Psoas muscle (tissue), 8 donors: ENCODE measurements around the gene PRM1. TPM values are rescaled to one million over a fixed set of nuclear protein-coding genes. Genes with fewer than 3 reads are reported as not detected.

ENCODE experiments used
- ATAC-seq, 4 donors: fragments of 200-7000 bp; cut with Tn5 transposase; one replicate each; pipeline ENCODE4 v1.9.1; 2020; ENCODE audit warnings: moderate library complexity in 3 of 4, mild to moderate bottlenecking in 2 of 4
- DNase-seq, 2 donors: peaks; one replicate each; pipeline ENCODE4 v3.0.0-alpha.2; 2020
- H3K27ac ChIP-seq: fragments of 200-600 bp; one replicate; pipeline ENCODE4 v1.8.0; 2022
- H3K27me3 ChIP-seq, 3 donors: fragments of 200-600 bp in 1 of 3; one replicate each; pipeline versions ENCODE4 v1.6.1 to v1.8.0; 2013 to 2022; ENCODE audit warnings: low read length in 2 of 3, mild to moderate bottlenecking in 2 of 3, moderate library complexity in 1 of 3; ENCODE audit not compliant: insufficient read depth in 3 of 3
- H3K36me3 ChIP-seq, 2 donors: fragments of 200-600 bp in 1 of 2; one replicate each; pipeline versions ENCODE4 v1.6.1 to v1.8.0; 2013 to 2022; ENCODE audit warnings: low read depth in 1 of 2, mild to moderate bottlenecking in 1 of 2, moderate library complexity in 1 of 2; ENCODE audit not compliant: insufficient read depth in 1 of 2
- H3K4me1 ChIP-seq: fragments of 200-600 bp; one replicate; pipeline ENCODE4 v1.8.0; 2022
- H3K4me3 ChIP-seq: fragments of 200-600 bp; one replicate; pipeline ENCODE4 v1.8.0; 2022; ENCODE audit warnings: mild to moderate bottlenecking
- H3K9me3 ChIP-seq: fragments of 200-600 bp; one replicate; pipeline ENCODE4 v1.8.0; 2022
- CTCF ChIP-seq: fragments of 200-600 bp; IDR thresholded peaks from one replicate; pipeline ENCODE4 v1.8.0; 2022; ENCODE audit warnings: antibody characterized with exemption
- WGBS, 3 donors: extraction: QIAGEN DNeasy Blood & Tissue Kit; methylation state at CpG; one replicate each; pipeline versions ENCODE4 v1.1.6 to v1.1.7; 2013; 5-methylcytosine and 5-hydroxymethylcytosine counted together
- intact Hi-C, 2 donors: fragments of 100-400 bp; cut with DNase I; formaldehyde crosslinking; loops; one replicate each; pipeline versions ENCODE4 v1.11.0 to v1.14.2; 2022
- polyA plus RNA-seq, 3 donors: library from polyadenylated mRNA; stranded (reverse); fragments of 200-250 nt; gene quantifications; one replicate each; pipeline ENCODE4 v1.2.3, GENCODE V29; 2013
- total RNA-seq, 4 donors: library from RNA; stranded (reverse); fragmentation: NEBNext Ultra II Directional in 2 of 4; extraction: Animal tissue kit (Norgen Biotek cat#: 25700) in 2 of 4; gene quantifications; one replicate each; pipeline versions ENCODE4 v1.2.1 to v1.2.4, GENCODE V29; 2021 to 2023
- donor health status: healthy with polysubstance abuse.
- donor health status: DM: no; HTN: no; CAD: no; lungs with moderate emphysema.
- donor health status: Bipolar disorder and iron deficiency.
- donor health status: healthy.
- donor health status: DM: yes; HTN: yes; CAD: no.
- donor health status: DM: no; HTN: no; CAD: no.
- donor health status: DM: no; HTN: no; CAD: no.
- donor health status: DM: yes; HTN: yes; CAD: no.

The PRM1 gene
- total and polyA plus RNA-seq, 7 donors, result not detected

- H3K9me3 ChIP-seq, result no peaks in the 10 kb centered on the region
- no peak for TF ChIP-seq CTCF
- no peaks in the 10 kb centered on the region for H3K36me3 ChIP-seq
- no peaks in the 10 kb centered on the region for H3K27me3 ChIP-seq
- no peak overlapping the region for H3K27ac ChIP-seq
- H3K4me1 ChIP-seq, result no peaks in the 10 kb centered on the region
- ATAC-seq, result no peak
- peak; percentile 30 to 66 for DNase-seq
- intact Hi-C loops, result no loop called here
- no peak overlapping the region for H3K4me3 ChIP-seq
- 59 to 66% (median 60%) methylated on average over 31 to 35 of the region's 35 CpGs for WGBS, 3 donors
Observed at GRCh38 chr16:11232852-11233726, 48.0 kb downstream of the PRM1 start.

- DNase-seq, result no peak
- no peak overlapping the region for H3K27ac ChIP-seq
- no peaks in the 10 kb centered on the region for H3K27me3 ChIP-seq
- H3K4me1 ChIP-seq, result no peaks in the 10 kb centered on the region
- ATAC-seq, result no peak
- intact Hi-C loops, result no loop called here
- no peaks in the 10 kb centered on the region for H3K9me3 ChIP-seq
- no peak overlapping the region for H3K4me3 ChIP-seq
- TF ChIP-seq CTCF, result no peak
- 82 to 100% (median 96%) methylated on average over 1 to 2 of the region's 3 CpGs for WGBS, 3 donors
- no peaks in the 10 kb centered on the region for H3K36me3 ChIP-seq
Observed at GRCh38 chr16:11232302-11232851, 48.8 kb downstream of the PRM1 start.

GRCh38 chr16:11231367-11231970, 49.7 kb downstream of the PRM1 start:
- Histone ChIP-seq H3K27ac (no peak overlapping the region), H3K27me3 (no peaks in the 10 kb centered on the region), H3K4me3 (no peak overlapping the region), H3K9me3 (no peaks in the 10 kb centered on the region), H3K4me1 (no peaks in the 10 kb centered on the region), H3K36me3 (no peaks in the 10 kb centered on the region)
- no peak for DNase-seq
- 73 to 81% (median 76%) methylated on average over 10 of the region's 10 CpGs for WGBS, 3 donors
- intact Hi-C loops, result no loop called here
- TF ChIP-seq CTCF, result no peak
- no peak for ATAC-seq

Other genes starting within 250 kb of the PRM1 start
- 1 to 10 TPM in 2 of 4 donors, under 1 TPM in 2; 0.44 to 8.4 (median 1.5) TPM for gene SOCS1, start 25.1 kb downstream of the PRM1 start, total RNA-seq
- gene SOCS1, start 25.1 kb downstream of the PRM1 start, polyA plus RNA-seq, result 10 to 100 TPM in 1 of 3 donors, 1 to 10 TPM in 1, under 1 TPM in 1; 0.72 to 12.6 (median 2.1) TPM
- gene TNP2, start 12.0 kb downstream of the PRM1 start, total RNA-seq, result not detected
- not detected for gene TNP2, start 12.0 kb downstream of the PRM1 start, polyA plus RNA-seq
- not detected for gene PRM3, start 7.7 kb downstream of the PRM1 start, total RNA-seq
- not detected for gene PRM3, start 7.7 kb downstream of the PRM1 start, polyA plus RNA-seq
- gene PRM2, start 4.8 kb downstream of the PRM1 start, total RNA-seq, result not detected
- gene PRM2, start 4.8 kb downstream of the PRM1 start, polyA plus RNA-seq, result not detected
- under 1 TPM in 2 of 4 donors, not detected in 2; 0.16 to 0.64 TPM for gene RMI2, start 64.1 kb upstream of the PRM1 start, total RNA-seq
- under 1 TPM; 0.11 to 0.35 (median 0.23) TPM for gene RMI2, start 64.1 kb upstream of the PRM1 start, polyA plus RNA-seq